DOHH2 (cell line): Measurements from ENCODE around the gene NEK7.
"Not testable (repeated sequence)": the region's sequence is repeated elsewhere in the genome, so short reads cannot be mapped to it uniquely, and the experiment has no call there.

ENCODE experiments used
- EZH2phosphoT487 ChIP-seq: fragments of 200-600 bp; sonication (generic); IDR thresholded peaks from 2 replicates; pipeline ENCODE4 v1.6.1; 2017; ENCODE audit warnings: borderline replicate concordance, mild to moderate bottlenecking, antibody characterized with exemption, low read length, moderate library complexity, mixed read lengths
- TF ChIP-seq, protein P1 (sequence below): fragments of 200-600 bp; sonication (generic); IDR thresholded peaks from one replicate; pipeline ENCODE4 v1.5.1; 2014; ENCODE audit warnings: antibody characterized with exemption, mild to moderate bottlenecking, low read depth, low read length; ENCODE audit not compliant: poor library complexity, severe bottlenecking

DNA sequence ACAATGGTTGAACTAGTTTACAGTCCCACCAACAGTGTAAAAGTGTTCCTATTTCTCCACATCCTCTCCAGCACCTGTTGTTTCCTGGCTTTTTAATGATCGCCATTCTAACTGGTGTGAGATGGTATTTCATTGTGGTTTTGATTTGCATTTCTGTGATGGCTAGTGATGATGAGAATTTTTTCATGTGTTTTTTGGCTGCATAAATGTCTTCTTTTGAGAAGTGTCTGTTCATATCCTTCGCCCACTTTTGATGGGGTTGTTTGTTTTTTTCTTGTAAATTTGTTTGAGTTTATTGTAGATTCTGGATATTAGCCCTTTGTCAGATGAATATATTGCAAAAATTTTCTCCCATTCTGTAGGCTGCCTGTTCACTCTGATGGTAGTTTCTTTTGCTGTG is 70.7 kb downstream of the NEK7 start:
- TF ChIP-seq, protein P1, sequence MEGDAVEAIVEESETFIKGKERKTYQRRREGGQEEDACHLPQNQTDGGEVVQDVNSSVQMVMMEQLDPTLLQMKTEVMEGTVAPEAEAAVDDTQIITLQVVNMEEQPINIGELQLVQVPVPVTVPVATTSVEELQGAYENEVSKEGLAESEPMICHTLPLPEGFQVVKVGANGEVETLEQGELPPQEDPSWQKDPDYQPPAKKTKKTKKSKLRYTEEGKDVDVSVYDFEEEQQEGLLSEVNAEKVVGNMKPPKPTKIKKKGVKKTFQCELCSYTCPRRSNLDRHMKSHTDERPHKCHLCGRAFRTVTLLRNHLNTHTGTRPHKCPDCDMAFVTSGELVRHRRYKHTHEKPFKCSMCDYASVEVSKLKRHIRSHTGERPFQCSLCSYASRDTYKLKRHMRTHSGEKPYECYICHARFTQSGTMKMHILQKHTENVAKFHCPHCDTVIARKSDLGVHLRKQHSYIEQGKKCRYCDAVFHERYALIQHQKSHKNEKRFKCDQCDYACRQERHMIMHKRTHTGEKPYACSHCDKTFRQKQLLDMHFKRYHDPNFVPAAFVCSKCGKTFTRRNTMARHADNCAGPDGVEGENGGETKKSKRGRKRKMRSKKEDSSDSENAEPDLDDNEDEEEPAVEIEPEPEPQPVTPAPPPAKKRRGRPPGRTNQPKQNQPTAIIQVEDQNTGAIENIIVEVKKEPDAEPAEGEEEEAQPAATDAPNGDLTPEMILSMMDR, result not testable (repeated sequence)
- TF ChIP-seq EZH2phosphoT487, result not testable (repeated sequence)
